ELF-1 (cell line): Measurements from ENCODE around the gene ARMC9.
"Not testable (repeated sequence)": the region's sequence is repeated elsewhere in the genome, so short reads cannot be mapped to it uniquely, and the experiment has no call there.

Experiments used
- DNase-seq: peaks from one replicate; pipeline ENCODE4 v3.0.0-alpha.2; 2016; ENCODE audit warnings: low read depth, low spot score

Gene ARMC9

DNA sequence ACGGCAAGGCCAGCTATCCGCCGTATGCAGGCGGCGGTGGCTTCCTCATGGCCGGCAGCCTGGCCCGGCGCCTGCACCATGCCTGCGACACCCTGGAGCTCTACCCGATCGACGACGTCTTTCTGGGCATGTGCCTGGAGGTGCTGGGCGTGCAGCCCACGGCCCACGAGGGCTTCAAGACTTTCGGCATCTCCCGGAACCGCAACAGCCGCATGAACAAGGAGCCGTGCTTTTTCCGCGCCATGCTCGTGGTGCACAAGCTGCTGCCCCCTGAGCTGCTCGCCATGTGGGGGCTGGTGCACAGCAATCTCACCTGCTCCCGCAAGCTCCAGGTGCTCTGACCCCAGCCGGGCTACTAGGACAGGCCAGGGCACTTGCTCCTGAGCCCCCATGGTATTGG is 200.2 kb downstream of the ARMC9 start:
- no peak for DNase-seq

DNA sequence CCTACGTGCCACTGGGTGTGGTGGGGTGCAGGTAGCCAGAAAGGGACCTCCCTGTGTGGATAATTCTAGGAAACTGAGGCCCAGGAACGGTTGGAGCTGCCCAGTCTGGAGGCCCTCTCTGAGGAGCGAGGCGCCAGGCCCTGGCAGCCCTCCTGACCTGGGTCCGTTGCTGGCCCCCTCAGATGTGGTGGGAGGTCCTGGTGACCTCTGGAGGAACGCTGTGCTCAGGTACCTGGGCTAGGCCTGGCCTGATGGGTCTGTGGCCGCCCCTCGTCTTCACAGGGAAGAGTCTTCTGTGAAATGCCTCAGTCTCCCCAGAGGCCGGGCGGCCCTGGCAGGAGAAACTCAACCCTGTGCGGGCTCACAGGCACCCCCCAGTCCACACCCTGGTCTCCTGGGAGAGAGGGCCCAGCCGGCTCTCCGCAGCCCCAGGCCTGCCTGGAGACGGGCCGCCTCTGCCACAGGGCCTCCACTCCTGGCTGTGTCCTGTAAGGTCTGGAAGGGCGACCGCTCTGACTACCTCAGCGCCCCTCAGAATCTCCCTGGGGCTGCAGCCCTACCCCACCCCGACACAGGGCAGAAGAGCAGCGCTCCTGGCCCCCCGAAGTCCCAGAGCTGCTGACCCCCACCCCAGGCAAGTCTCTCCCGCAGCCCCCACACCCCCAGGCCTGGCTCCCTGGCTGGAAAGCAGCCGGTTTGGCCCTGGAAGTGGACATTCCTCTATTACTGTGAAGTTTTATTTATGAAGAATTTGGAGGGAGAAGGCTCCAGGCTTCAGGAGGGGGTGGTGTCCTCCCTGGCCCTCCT is 200.8 kb downstream of the ARMC9 start:
- no peak for DNase-seq

DNA sequence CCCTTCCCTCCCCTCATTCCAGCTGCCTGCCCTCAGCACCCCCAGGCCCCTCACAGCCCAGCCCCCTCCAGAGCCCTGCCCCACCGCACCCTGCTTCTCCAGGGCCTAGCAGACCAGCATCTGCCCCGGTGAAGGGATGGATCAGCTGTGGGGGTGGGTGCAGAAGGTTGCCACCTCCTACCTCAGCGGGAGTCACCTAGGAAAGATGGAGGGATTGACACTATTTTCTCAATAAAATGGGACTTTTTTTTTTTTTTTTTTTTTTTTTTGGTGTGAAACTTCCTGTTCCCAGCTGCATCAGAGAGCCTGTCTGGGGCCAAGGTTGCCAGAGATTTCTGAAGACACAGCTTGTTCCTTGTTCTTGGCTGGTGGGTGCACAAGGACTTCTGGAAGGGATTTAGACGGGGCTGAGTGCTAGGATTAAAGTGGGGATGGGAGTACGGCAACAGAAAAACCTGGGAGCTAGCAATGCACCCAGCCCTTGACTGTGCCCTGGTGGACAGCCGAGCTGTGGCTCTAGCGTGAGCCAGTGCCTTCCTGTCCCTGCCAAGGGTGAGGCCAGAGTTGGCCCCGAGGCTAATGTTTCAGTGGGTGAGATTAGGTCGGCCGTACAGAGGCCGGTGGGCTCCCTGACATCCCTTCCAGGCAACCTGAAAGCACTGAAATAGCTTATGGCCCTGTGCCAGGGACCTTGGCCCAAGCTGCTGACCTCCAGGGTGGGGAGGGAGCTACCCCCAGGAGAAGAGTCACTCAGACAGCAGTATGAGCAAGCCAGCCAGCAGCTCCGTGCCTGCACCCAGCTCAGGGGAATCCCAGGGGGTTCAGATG is 201.6 kb downstream of the ARMC9 start:
- DNase-seq = no peak

DNA sequence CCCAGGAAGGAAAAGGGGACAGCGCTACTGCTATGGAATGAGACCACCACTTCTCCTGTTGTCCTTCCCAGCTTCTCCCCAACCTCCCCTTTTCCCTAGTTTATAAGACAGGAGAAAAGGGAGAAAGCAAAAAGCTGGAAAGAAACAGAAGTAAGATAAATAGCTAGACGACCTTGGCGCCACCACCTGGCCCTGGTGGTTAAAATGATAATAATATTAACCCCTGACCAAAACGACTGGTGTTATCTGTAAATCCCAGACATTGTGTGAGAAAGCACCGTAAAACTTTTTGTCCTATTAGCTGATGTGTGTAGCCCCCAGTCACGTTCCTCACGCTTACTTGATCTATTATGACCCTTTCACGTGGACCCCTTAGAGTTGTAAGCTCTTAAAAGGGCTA is 202.2 kb downstream of the ARMC9 start:
- not testable (repeated sequence) for DNase-seq

DNA sequence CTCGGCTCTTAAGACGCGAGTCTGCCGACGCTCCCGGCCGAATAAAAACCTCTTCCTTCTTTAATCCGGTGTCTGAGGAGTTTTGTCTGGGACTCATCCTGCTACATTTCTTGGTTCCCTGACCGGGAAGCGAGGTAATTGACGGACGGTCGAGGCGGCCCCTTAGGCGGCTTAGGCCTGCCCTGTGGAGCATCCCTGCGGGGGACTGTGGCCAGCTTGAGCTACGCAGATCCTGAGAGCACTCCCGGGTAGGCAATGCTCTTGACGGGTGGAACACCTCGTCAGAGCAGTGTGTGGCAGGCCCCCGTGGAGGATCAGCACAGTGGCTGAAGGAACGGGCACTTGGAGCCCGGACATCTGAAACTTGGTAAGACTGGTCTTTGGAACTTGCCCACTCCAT is 202.7 kb downstream of the ARMC9 start:
- not testable (repeated sequence) for DNase-seq

DNA sequence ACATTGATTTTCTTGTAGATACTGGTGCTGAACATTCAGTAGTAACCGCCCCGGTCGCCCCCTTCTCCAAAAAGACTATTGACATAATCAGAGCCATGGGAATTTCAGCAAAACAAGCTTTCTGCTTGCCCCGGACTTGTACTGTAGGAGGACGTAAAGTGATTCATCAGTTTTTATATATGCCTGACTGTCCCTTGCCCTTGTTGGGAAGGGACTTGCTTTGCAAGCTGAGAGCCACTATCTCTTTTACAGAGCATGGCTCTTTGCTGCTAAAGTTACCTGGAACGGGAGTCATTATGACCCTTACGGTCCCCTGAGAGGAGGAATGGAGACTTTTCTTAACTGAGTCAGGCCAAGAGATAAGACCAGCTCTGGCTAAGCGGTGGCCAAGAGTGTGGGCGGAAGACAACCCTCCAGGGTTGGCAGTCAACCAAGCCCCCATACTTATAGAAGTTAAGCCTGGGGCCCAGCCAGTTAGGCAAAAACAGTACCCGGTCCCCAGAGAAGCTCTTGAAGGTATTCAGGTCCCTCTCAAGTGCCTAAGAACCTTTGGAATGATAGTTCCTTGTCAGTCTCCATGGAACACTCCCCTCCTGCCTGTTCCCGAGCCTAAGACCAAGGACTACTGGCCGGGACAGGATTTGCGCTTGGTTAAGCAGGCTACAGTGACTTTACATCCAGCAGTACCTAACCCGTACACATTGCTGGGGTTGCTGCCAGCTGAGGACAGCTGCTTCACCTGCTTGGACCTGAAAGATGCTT is 205.2 kb downstream of the ARMC9 start:
- not testable (repeated sequence) for DNase-seq

DNA sequence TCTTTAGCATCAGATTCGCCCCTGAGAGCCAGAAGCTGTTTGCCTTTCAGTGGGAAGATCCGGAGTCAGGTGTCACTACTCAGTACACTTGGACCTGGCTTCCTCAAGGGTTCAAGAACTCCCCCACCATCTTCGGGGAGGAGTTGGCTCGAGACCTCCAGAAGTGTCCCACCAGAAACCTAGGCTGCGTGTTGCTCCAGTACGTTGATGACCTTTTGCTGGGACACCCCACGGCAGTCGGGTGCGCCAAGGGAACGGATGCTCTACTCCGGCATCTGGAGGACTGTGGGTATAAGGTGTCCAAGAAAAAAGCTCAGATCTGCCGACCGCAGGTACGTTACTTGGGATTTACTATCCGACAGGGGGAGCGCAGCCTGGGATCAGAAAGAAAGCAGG is 205.8 kb downstream of the ARMC9 start:
- DNase-seq = not testable (repeated sequence)

DNA sequence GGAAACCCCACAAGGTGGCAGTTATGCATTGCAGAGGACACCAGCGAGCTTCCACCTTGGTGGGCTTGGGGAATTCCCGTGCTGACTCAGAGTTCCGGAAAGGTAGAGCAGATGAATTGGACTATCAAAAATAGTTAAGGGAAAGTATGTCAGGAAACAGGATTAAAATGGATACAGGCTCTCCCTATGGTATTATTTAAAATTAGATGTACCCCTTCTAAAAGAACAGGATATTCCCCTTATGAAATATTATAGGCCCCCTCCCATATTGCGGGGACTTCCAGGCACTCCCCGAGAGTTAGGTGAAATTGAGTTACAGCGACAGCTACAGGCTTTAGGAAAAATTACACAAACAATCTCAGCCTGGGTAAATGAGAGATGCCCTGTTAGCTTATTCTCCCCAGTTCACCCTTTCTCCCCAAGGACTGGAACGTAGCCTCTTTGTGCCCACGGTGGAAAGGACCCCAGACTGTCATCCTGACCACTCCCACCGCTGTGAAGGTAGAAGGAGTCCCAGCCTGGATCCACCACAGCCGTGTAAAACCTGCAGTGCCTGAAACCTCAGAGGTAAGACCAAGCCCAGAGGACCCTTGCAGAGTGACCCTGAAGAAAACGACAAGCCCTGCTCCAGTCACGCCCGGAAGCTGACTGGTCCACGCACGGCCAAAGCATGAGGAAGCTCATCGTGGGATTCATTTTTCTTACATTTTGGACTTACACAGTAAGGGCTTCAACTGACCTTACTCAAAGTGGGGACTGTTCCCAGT is 207.4 kb downstream of the ARMC9 start:
- DNase-seq = not testable (repeated sequence)

DNA sequence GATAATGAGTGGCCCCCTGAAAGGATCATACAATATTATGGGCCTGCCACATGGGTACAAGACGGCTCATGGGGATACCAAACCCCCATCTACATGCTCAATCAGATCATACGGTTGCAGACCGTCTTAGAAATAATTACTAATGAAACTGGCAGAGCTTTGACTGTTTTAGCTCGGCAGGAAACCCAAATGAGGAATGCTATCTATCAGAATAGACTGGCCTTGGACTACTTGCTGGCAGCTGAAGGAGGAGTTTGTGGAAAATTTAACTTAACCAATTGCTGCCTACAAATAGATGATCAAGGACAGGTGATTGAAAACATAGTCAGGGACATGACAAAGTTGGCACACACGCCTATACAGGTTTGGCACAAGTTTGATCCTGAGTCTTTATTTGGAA is 209.3 kb downstream of the ARMC9 start:
- DNase-seq = not testable (repeated sequence)

DNA sequence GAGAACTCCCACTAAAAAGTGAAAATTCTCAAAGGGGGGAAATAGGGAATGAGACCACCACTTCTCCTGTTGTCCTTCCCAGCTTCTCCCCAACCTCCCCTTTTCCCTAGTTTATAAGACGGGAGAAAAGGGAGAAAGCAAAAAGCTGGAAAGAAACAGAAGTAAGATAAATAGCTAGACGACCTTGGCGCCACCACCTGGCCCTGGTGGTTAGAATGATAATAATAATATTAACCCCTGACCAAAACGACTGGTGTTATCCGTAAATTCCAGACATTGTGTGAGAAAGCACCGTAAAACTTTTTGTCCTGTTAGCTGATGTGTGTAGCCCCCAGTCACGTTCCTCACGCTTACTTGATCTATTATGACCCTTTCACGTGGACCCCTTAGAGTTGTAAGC is 209.9 kb downstream of the ARMC9 start:
- not testable (repeated sequence) for DNase-seq

DNA sequence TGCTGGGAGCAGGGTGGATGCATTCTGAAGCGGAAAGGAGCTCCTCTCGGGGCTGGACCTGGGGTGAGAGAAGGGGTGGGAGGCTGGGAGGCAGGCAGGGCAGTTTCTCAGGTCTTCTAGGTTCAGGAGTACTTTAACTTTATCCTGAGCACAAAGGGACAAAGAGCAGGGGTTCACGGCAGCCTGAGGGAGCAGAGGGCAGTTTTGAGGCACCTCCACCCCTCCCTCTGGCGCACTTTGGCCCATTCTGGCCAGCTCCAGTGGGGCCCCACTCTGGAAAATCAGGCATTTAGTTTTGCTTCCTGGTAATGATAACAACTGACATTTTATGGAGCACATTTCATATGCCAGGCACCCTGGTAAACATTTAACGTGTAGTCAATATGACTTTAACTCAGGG is 211.3 kb downstream of the ARMC9 start:
- no peak for DNase-seq

DNA sequence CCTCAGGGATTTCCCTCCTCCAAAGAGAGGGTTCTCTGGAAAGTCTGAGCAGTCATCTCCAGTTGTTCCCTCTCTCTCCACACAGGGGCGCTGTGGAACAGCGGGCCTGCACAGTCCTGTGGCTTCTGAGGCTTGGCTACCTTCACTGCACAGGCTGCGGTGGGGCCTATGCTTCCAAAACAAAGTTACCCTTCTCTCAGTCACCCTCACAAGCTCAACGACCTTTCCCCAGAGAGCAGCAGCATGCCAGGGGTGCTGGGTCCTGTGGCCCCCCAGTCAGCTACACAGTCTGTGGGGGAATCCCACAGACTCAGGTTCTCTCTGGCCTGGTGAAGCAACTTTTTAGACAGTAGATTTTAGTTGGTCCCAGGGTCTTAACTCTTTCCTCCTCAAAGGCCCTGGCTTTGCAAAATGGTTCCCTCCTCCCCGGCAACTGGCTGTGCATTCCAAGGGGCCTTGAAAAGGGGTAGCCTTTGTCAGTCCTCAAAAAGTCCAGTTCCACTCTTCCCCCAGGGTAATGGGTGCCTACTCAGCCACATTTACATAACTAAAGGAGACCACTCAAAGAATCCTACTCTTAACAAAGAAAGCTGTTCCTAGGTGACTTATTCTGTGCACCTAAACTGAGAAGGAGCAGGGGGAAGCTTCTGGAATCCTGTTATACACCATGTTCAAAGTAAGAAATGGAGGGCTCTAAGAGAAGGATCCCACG is 212.0 kb downstream of the ARMC9 start:
- DNase-seq = peak; percentile 96

DNA sequence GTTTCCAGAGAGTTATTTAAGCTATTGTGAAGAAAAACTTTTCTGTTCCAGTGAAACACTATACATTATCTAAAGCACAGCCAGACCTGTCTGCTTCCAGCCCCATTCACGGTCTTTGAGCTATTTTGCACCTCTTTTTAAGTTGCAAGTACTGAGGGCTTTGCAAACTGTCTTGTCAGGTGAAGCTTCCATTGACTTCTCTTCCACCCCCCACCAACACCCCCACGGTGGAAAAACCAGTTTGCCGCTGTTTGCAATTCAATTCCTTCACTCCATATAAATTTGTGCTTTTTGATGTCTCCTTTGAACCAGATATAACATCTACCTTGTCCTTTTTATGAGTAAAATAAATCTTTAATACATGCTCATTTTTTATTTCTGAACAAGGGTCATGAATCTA is 212.8 kb downstream of the ARMC9 start:
- DNase-seq = no peak

DNA sequence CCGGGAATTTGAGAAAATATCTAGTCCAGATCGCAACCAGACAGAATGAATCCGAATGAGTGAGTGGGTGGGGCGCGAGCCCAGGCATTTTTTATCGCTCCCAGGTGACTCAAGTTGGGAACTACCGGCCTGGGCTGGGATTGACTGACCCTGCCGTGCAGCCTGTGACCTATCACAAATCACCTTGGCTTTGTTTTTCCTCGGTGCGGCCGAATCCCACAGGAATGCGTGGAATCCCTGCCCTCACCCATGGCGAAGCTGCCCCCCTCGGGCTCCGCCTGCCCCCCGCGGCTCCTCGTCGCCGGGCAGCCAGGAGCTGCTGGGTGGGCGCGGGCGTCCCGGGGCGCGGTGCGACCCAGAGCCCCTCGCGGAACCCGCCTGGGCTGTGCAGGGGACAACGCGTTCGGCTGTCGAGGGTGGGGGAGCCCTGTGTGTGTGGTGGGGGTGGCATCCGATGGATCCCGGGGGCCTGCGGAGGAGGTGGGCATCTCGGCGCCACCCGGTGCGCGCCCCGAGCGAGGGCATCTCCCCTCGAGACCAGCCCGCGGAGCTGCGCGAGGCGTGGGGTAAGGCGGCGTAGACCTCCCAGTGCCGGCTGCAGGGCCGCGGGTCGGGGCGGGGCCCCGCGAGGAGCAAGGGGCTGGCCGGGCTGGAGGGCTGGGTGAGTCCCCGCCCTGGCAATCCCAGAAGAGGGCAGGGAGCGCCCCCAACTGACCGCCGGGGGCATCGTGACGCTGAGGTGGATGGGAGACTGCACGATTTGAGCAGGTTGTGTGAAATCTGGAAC is 213.6 kb downstream of the ARMC9 start:
- DNase-seq = peak; percentile 96

DNA sequence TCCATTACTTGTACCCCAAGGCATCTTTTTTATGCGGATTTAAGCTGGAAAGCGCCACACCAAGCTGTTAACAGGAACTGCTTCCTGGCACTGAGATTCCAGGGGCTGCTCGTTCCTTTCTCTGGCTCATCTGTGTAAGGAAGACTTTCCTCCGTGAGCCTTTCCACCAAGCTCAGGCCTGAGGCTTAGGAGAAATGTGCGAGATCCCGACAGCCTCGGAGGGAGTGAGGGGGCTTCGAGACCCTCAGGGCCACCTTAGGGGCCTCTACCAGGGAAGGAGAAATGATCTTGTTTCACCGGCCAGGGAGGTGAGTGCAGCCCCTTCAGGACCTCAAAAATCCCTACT is 214.2 kb downstream of the ARMC9 start:
- no peak for DNase-seq

DNA sequence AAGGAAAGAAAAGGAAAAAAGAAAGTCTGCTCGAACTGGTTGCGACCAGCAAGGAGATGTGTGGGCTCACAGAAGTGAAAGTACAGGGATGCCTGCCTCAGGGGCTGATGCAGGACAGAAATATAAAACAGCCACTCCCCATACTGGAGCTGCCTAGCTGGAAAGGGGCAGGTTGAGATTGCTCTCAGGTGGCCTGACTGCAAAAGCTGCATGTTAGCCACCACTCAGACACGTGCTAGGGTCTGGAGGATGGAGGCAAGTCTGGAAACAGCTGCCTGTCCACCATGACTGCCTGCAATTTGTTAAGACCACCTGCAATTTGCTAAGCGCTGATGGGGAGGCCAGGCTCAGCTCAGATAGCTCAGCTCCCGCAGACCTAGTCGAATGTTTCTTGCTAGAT is 215.0 kb downstream of the ARMC9 start:
- peak; percentile 65 for DNase-seq

DNA sequence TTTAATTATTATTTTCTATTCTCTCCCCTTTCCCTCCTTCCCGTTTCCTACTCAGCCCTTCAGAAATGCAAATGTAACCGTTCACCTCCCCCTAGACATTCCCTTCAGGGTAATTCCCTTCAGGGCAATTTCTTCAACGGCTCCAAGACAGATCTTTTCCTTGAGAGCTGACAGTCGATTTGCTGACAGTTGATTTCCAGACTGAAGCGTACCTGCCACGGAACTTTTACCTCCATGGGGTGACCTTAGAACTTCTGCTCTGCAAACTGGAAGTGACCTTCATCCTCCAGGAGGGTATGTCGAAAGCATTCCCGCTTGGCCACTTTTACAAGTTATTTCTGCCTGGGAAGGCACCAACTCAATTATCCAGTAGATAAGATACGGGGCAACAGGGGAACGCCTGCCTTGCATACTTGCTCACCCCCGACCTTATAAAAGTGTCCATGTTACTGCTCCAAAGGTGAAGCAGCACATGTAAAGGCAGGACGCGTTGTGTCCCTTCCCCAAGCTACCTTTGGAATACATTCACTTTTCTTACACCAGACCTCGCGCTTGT is 215.6 kb downstream of the ARMC9 start:
- no peak for DNase-seq

DNA sequence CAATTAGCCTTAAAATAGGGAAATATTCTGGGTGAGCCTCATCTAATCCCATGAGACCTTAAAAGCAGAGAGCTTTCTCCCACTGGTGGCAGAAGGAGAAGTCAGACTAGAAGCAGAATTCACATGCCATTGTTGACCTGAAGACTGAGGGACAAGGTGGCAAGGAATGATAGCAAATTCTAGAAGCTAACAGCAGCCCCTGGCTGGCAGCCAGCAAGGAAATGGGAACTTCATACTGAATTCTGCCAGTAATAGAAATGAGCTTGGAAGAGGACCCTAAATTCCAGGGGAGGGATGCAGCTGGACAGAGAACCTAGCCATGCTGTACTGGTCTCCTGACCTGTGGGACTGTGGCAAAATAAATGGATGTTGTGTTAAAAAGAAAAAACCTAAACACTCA is 216.6 kb downstream of the ARMC9 start:
- DNase-seq = no peak

DNA sequence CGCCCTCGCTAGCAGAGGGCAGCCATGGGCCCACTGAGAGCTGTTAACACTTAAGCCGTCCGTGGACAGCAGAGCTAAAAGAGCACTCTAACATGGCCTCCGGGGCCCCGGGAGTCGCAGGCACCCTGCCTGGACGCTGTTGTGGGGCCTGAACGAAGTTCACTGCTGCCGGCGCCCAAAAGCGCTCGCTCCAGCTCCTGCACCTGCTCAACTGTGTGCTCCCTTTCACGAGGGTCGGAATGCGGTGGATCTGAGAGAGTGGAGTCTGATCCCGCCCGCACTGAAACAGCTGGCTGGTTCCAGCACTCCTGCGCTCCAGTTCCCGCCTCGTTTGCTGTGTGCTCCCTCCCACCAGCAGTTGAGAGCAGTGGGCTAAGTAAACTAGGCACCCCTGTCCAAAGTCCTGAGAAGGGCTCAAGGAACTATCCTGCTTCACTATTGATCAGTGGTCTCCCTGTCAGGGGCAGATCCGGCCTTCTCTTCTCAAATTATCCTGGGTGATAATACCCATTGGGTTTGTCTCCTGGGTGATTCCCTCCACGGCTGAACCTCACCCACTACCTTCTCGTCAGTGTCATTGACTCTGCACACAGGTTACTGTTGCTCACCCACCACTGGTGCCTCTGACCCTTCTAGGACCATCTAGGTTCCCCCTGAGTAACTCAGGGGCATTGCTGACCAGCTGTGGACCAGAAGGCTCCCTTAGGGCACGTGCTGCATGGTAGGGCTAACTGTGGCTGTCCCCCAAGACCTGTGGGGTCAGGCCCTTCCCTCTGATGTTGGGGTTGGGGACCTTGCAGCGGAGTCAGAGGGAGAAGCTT is 220.6 kb downstream of the ARMC9 start:
- DNase-seq = peak; percentile 47
